GM12873 (cell line): ENCODE measurements around the gene ALCAM.
A peak's percentile ranks its signal among the peaks of the same experiment; 100 is the strongest.

Source experiments
- TF ChIP-seq, protein P1 (sequence below): IDR thresholded peaks from 2 replicates; pipeline ENCODE4 v1.5.1; 2012; ENCODE audit warnings: low read depth, mild to moderate bottlenecking, moderate library complexity, low read length, control low read depth; ENCODE audit not compliant: insufficient read depth; ENCODE audit errors: missing control alignments

ALCAM gene

DNA sequence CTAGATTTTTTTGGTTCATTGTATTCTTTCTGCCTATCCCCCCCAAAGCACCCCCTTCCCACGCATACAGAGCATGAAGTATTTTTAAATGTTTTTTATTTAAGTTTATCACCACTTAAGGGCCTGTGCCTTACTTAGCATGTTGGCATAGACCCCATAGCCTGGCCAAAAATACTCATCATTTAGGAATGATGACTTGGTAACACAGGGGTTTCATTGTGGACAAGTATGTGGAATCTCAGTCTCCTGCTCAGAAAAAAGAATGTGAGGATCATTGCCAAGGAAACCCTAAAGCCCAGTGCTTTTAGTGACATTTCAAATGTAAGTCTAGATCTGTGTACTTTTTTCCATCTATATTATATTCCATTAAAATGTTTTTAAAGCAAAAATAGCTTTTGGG, 146.3 kb downstream of the ALCAM start:
- TF ChIP-seq, protein P1, sequence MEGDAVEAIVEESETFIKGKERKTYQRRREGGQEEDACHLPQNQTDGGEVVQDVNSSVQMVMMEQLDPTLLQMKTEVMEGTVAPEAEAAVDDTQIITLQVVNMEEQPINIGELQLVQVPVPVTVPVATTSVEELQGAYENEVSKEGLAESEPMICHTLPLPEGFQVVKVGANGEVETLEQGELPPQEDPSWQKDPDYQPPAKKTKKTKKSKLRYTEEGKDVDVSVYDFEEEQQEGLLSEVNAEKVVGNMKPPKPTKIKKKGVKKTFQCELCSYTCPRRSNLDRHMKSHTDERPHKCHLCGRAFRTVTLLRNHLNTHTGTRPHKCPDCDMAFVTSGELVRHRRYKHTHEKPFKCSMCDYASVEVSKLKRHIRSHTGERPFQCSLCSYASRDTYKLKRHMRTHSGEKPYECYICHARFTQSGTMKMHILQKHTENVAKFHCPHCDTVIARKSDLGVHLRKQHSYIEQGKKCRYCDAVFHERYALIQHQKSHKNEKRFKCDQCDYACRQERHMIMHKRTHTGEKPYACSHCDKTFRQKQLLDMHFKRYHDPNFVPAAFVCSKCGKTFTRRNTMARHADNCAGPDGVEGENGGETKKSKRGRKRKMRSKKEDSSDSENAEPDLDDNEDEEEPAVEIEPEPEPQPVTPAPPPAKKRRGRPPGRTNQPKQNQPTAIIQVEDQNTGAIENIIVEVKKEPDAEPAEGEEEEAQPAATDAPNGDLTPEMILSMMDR = no peak

DNA sequence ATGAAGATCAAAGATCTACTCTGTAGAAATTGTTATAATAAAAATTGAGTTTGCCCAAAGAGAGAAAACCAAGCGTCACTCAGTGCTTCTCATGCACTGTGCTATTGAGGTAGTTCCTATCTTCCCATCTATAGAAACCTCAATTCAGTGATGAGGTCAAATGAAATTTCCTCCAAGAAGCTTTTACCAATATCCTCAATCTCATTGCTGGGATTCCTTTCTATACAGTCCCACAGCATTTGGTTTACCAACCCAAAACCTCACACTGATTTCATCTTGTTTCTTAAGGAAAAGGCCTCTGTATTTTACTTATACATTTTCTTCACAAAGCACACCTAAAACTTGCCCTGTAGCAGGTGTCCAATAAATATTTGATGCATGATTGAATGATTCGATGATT, 147.2 kb downstream of the ALCAM start:
- TF ChIP-seq, protein P1 = no peak

DNA sequence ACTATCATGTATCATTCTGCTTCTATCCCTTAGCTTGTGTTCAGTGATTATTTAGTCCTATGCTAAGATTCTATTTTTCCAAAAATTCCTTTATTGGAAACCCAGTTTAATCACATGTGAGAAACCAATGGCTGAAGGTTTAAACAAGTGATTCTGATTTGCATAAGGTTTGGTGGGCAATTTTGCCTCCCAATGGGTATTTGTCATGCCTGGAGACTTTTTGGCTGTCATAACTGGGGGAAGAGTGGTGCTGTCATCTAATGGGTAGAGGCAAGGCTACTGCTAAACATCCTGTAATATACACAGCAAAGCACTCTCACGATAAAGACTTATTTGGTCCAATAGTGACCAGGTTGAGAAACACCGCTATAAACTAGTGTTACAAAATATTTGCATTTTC, 148.7 kb downstream of the ALCAM start:
- TF ChIP-seq, protein P1 = no peak

DNA sequence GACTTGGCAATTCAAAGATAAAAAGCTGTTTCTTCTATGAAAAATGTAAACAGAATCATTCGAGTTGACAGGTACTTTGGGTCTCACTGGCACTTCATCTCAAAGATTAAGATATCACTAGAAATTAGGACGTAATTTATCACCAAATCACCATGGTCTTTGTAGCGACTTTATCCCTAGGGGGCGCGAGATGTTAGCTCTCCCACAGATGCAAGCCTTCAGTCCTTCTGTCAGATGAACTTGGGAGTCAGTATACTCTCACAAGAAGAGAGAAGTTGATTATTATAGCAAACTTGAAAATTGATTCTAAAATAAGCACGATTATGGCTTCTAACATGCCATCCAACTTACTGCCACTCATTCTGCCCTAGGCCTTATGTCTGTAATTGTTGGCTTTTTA, 150.3 kb downstream of the ALCAM start:
- TF ChIP-seq, protein P1 = no peak

DNA sequence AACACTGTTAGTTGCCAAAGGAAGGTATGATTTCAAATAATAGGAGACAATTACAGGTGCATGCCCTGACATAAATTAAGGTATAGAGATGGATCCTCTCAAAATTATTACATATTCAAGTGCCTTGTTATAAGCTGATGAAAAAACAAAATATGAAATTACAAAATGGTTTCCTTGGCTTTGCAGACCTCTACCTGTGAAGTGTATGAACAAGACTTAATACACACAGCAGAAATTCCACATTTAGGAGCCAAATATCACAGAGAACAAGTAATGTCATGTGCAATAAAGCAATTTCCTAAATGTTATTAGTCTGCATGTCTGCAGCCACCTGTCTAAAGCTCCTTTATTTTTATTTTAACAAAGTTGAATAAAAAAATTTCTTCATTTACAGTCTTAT, 151.5 kb downstream of the ALCAM start:
- TF ChIP-seq, protein P1 = peak; percentile 15

DNA sequence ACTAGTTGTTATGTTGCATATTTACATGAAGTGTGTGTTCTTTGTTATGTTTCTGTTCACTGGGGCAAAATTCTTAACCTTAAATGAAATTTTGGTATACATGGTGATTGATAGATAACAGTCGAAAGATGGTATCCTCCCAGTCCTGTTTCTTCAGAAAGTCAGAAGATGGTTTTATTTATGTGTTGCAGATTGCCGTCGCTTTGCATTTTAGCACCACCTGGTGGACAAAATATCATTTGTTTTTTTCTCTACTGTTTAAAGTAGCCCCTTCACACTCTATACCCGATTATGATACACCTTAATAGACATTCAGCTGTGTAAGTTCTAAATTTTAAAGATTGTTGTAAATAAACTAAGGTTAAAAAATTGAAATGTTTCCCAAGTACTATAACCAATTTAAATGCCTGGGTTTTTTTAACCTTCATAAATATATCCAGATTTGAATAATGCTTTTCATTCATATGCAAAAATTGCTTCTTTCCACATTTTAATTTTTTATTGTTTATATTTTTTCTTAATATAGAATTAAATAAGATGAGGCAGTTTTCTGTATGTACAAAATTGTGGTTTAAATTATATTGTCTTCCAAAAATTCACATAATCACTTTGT, 152.2 kb downstream of the ALCAM start:
- TF ChIP-seq, protein P1 = peak; percentile 57

DNA sequence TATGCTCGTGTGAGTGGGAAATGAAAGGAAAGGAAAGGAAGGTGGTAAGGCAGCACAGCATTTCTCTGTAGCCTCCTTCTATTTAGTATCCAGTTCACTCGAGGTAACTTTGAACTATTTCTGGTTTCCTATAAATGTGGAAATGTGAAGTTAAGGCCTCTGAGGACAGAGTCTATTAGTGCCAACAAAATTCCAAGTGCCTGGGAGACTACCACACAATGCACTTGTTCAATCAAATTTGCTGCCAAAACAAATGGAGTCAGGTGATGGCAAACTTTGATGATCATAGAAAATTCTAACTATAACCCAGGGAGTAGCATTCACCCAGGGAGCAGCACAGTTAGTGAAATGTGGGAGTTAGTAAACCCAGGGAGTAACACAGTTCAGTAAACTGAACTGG, 155.1 kb downstream of the ALCAM start:
- TF ChIP-seq, protein P1 = no peak
